GM12878 (cell line): ENCODE results near the gene CDC16. TPM values are rescaled to one million over a fixed set of nuclear protein-coding genes. Genes with fewer than 3 reads are reported as not detected.
A peak's percentile ranks its signal among the peaks of the same experiment; 100 is the strongest.

ENCODE experiments used
- ATAC-seq: fragments of 200-7000 bp; cut with Tn5 transposase; 3 replicates; pipeline ENCODE4 v1.9.1; 2020; ENCODE audit warnings: mild to moderate bottlenecking, moderate library complexity
- BruUV-seq: library from RNA; stranded (reverse); fragments of 400-500 nt; replicated peaks from 2 replicates; lab custom pipeline; 2021; lab: Mats Ljungman, UMichigan
- CTCF ChIA-PET: fragments of 300-600 bp; sonication (Branson Sonifier 250); formaldehyde crosslinking; extraction: SDS; loops from one replicate; lab custom pipeline; 2021; ENCODE audit warnings: inconsistent platforms; lab: Yijun Ruan, JAX
- POLR2A ChIA-PET: fragments of 350-600 bp; formaldehyde crosslinking; extraction: SDS; loops from one replicate; lab custom pipeline; 2021; ENCODE audit warnings: inconsistent platforms; lab: Charles Lee
- RAD21 ChIA-PET: fragments of 300-600 bp; sonication (Branson Sonifier 250); formaldehyde crosslinking; loops from one replicate; lab custom pipeline; 2023; ENCODE audit warnings: antibody characterized with exemption; ENCODE audit not compliant: unreplicated experiment; lab: Charles Lee
- SMC1A ChIA-PET: fragments of 300-600 bp; sonication (Branson Sonifier 250); formaldehyde crosslinking; loops from one replicate; lab custom pipeline; 2023; ENCODE audit not compliant: unreplicated experiment, uncharacterized antibody; lab: Charles Lee
- DNase-seq: peaks from one replicate; pipeline ENCODE4 v3.0.0-alpha.2; 2011; ENCODE audit warnings: low read depth, low spot score
- FAIRE-seq: peaks from 3 replicates; lab custom pipeline; 2011; peaks lifted over from hg19 to GRCh38; lab: Jason Lieb, UNC
- H2AFZ ChIP-seq: 2 replicates; pipeline ENCODE4 v1.6.0; 2011; ENCODE audit warnings: low read depth, low read length, control low read depth; ENCODE audit not compliant: control insufficient read depth
- H3K27ac ChIP-seq: 2 replicates; pipeline ENCODE4 v1.5.1; 2011; ENCODE audit warnings: control low read depth; ENCODE audit not compliant: control insufficient read depth, insufficient read depth
- H3K27me3 ChIP-seq, 2 experiments: replicated peaks in 1 of 2; 2 replicates each; pipeline versions ENCODE4 v1.6.0 to v1.6.1; 2011; ENCODE audit warnings: low read length in 1 of 2; ENCODE audit not compliant: control insufficient read depth in 2 of 2, insufficient read depth in 2 of 2
- H3K36me3 ChIP-seq, 2 experiments: 2 replicates each; pipeline ENCODE4 v1.5.1; 2011; ENCODE audit warnings: low read length in 1 of 2; ENCODE audit not compliant: control insufficient read depth in 2 of 2, insufficient read depth in 2 of 2
- H3K4me1 ChIP-seq: 2 replicates; pipeline ENCODE4 v1.6.1; 2011; ENCODE audit warnings: mild to moderate bottlenecking, low read length, moderate library complexity, mixed read lengths; ENCODE audit not compliant: control insufficient read depth, insufficient read depth
- H3K4me2 ChIP-seq: 2 replicates; pipeline ENCODE4 v1.6.0; 2011; ENCODE audit warnings: control low read depth; ENCODE audit not compliant: control insufficient read depth, insufficient read depth
- H3K4me3 ChIP-seq: fragments of 200-600 bp; sonication (generic); 2 replicates; pipeline ENCODE4 v1.5.1; 2016
- H3K79me2 ChIP-seq: 2 replicates; pipeline ENCODE4 v1.6.0; 2011; ENCODE audit warnings: low read length; ENCODE audit not compliant: control insufficient read depth, insufficient read depth
- H3K9ac ChIP-seq: 2 replicates; pipeline ENCODE4 v1.8.0; 2011; ENCODE audit warnings: low read length, control low read depth, mixed read lengths; ENCODE audit not compliant: control insufficient read depth, insufficient read depth
- H3K9me3 ChIP-seq: replicated peaks from 3 replicates; pipeline ENCODE4 v1.5.1; 2011; ENCODE audit warnings: mild to moderate bottlenecking, low read length; ENCODE audit not compliant: control insufficient read depth, insufficient read depth
- H4K20me1 ChIP-seq: 2 replicates; pipeline ENCODE4 v1.6.0; 2011; ENCODE audit not compliant: control insufficient read depth, insufficient read depth
- BRCA1 ChIP-seq: IDR thresholded peaks from 2 replicates; pipeline ENCODE4 v1.6.1; 2011; ENCODE audit warnings: low read depth, low read length, improper control_type of control experiment
- CEBPB ChIP-seq, 2 experiments: fragments of 150-350 bp in 1 of 2; IDR thresholded peaks; 2 replicates each; pipeline ENCODE4 v1.6.1; 2012 to 2014; ENCODE audit warnings: low read depth in 2 of 2, low read length in 2 of 2, borderline replicate concordance in 1 of 2, inconsistent platforms in 1 of 2
- FOS ChIP-seq: IDR thresholded peaks from 3 replicates; pipeline ENCODE4 v1.6.1; 2011; ENCODE audit warnings: borderline replicate concordance; ENCODE audit not compliant: insufficient read length; ENCODE audit errors: extremely low read depth
- GATAD2B ChIP-seq: fragments of 450-650 bp; conservative IDR thresholded peaks from 2 replicates; pipeline ENCODE4 v1.6.1; 2017; ENCODE audit warnings: low read depth, mild to moderate bottlenecking, moderate library complexity
- HDAC2 ChIP-seq: fragments of 200-600 bp; sonication (generic); IDR thresholded peaks from 2 replicates; pipeline ENCODE4 v1.6.1; 2017
- IKZF1 ChIP-seq: fragments of 450-650 bp; conservative IDR thresholded peaks from 2 replicates; pipeline ENCODE4 v1.6.1; 2017; ENCODE audit warnings: antibody characterized with exemption, mild to moderate bottlenecking
- JUNB ChIP-seq: IDR thresholded peaks from 2 replicates; pipeline ENCODE4 v1.6.1; 2016; ENCODE audit warnings: antibody characterized with exemption, mild to moderate bottlenecking
- JUND ChIP-seq: IDR thresholded peaks from 2 replicates; pipeline ENCODE4 v1.6.1; 2012; ENCODE audit warnings: low read depth, mild to moderate bottlenecking, low read length, improper control_type of control experiment, moderate library complexity
- PML ChIP-seq: IDR thresholded peaks from 2 replicates; pipeline ENCODE4 v1.6.1; 2012; ENCODE audit warnings: low read length, inconsistent platforms
- POLR2AphosphoS2 ChIP-seq: IDR thresholded peaks from 2 replicates; pipeline ENCODE4 v1.6.1; 2011; ENCODE audit warnings: low read depth, mild to moderate bottlenecking, low read length, improper control_type of control experiment, moderate library complexity
- SMAD5 ChIP-seq: IDR thresholded peaks from 2 replicates; pipeline ENCODE4 v1.6.1; 2016; ENCODE audit warnings: antibody characterized with exemption, low read depth
- SMC3 ChIP-seq: IDR thresholded peaks from 2 replicates; pipeline ENCODE4 v1.6.1; 2011; ENCODE audit warnings: low read length, improper control_type of control experiment, borderline replicate concordance
- SRF ChIP-seq, 2 experiments: IDR thresholded peaks; 2 replicates each; pipeline ENCODE4 v1.6.1; 2011; ENCODE audit warnings: low read depth in 2 of 2, low read length in 2 of 2, mild to moderate bottlenecking in 1 of 2, moderate library complexity in 1 of 2
- TBL1XR1 ChIP-seq: IDR thresholded peaks from 2 replicates; pipeline ENCODE4 v1.6.1; 2012; ENCODE audit warnings: low read depth, low read length, improper control_type of control experiment
- WRNIP1 ChIP-seq: IDR thresholded peaks from 2 replicates; pipeline ENCODE4 v1.6.1; 2011; ENCODE audit warnings: low read depth, low read length, improper control_type of control experiment, borderline replicate concordance
- YY1 ChIP-seq: IDR thresholded peaks from 2 replicates; pipeline ENCODE4 v1.6.1; 2011; ENCODE audit warnings: low read depth, mild to moderate bottlenecking, low read length
- ZSCAN29 ChIP-seq: fragments of 450-650 bp; IDR thresholded peaks from 2 replicates; pipeline ENCODE4 v1.6.1; 2017; ENCODE audit warnings: mild to moderate bottlenecking, moderate library complexity
- WGBS: methylation state at CpG from one replicate; pipeline ENCODE4 v1.1.6; 2016; ENCODE audit warnings: low lambda C conversion rate; ENCODE audit not compliant: insufficient replicate concordance, insufficient coverage; ENCODE audit errors: missing lambda C conversion rate; 5-methylcytosine and 5-hydroxymethylcytosine counted together
- in situ Hi-C: fragments of 300-500 bp; cut with MboI; formaldehyde crosslinking; loops from 9 replicates; pipeline ENCODE4 v1.14.3; 2018; ENCODE audit warnings: mixed read lengths
- intact Hi-C: fragments of 100-400 bp; cut with micrococcal nuclease; formaldehyde crosslinking; loops from one replicate; pipeline ENCODE4 v1.14.2; 2022; ENCODE audit not compliant: unreplicated experiment
- polyA plus RNA-seq, 11 experiments: library from polyadenylated mRNA; depleted of rRNA in 4 of 11; unstranded in 6 of 11; stranded (reverse) in 5 of 11; fragments of >200 nt; fragmentation: Nextera tagmentation in 4 of 11; fragmentation: Illumina TruSeq in 1 of 11; extraction: Ambion mirVana in 4 of 11; extraction: Trizol in 1 of 11; gene quantifications; 1 replicate in 1 of 11; 2 replicates in 10 of 11; pipeline versions ENCODE4 v1.2.1 to v1.2.3, GENCODE V29; 2011 to 2016; ENCODE audit warnings: inconsistent platforms in 2 of 11, missing spikeins in 2 of 11, low read depth in 1 of 11
- total RNA-seq, 4 experiments: library from RNA; depleted of rRNA in 3 of 4; stranded (reverse); fragments of >200 nt in 3 of 4; fragmentation: Illumina TruSeq in 1 of 4; extraction: Trizol in 1 of 4; gene quantifications; 2 replicates each; pipeline versions ENCODE4 v1.2.1 to v1.2.3, GENCODE V29; 2013 to 2021
- TF ChIP-seq, protein P1 (sequence below): IDR thresholded peaks from 2 replicates; pipeline ENCODE4 v1.6.1; 2011; ENCODE audit warnings: borderline replicate concordance, low read depth, mild to moderate bottlenecking, moderate library complexity, mixed read lengths, low read length; ENCODE audit not compliant: insufficient read depth; ENCODE audit errors: extremely low read length
- TF ChIP-seq, protein P2 (sequence below): fragments of 450-650 bp; IDR thresholded peaks from 2 replicates; pipeline ENCODE4 v1.6.1; 2017; ENCODE audit warnings: mild to moderate bottlenecking

The CDC16 gene
- total and polyA plus RNA-seq, 10 of the 15 experiments (the other 5 are each of a cell fraction or from before 2014, with no cell fraction given), result 15.4 to 92.9 (median 31.4) TPM

GRCh38 chr13:114279758-114280355, 45.2 kb downstream of the CDC16 start:
- BruUV-seq, result no TSS peak
- Histone ChIP-seq H3K79me2 (peaks cover 25% of the 10 kb centered on the region), H3K27me3 (no peaks in the 10 kb centered on the region), H3K36me3 (peaks cover 0 to 4% of the 10 kb centered on the region in 2 experiments; a peak in 3 of 4 replicates), H4K20me1 (no peaks in the 10 kb centered on the region), H3K9me3 (no peaks in the 10 kb centered on the region), H2AFZ (no peak overlapping the region; the same call in 1 of the 2 replicates), H3K4me1 (peaks cover 6% of the 10 kb centered on the region), H3K27ac (peak overlapping the region; percentile 97), H3K4me2 (peak overlapping the region; percentile 77; the same call in 1 of the 2 replicates), H3K4me3 (no peak overlapping the region), H3K9ac (peak overlapping the region; percentile 94)
- RAD21 ChIA-PET, result interaction anchor here (1.0 to 3.5 kb wide), 4 partner anchors 32 to 63 kb away, joined by 3 to 24 read pairs (median 5); partner anchors contain the start of gene CHAMP1
- POLR2A ChIA-PET, result interaction anchor here (0.7 to 4.0 kb wide), 6 partner anchors 9 to 55 kb away, joined by 3 to 39 read pairs (median 4); partner anchors contain the start of gene CHAMP1
- WGBS, result 97% methylated on average over 2 of the region's 2 CpGs
- CTCF ChIA-PET, result interaction anchor here (0.9 to 2.7 kb wide), 10 partner anchors 21 to 71 kb away, joined by 3 to 13 read pairs (median 4); no protein-coding TSS in a partner anchor
- DNase-seq (no peak), ATAC-seq (no peak), FAIRE-seq (no peak)
- TF ChIP-seq CEBPB (IDR thresholded peaks at IDR 0.05; ENCODE audit: borderline replicate concordance in 1 of 2, low read depth in 2 of 2, low read length in 2 of 2) (no peak), HDAC2 (no peak), FOS (no peak), BRCA1 (no peak), GATAD2B (no peak), YY1 (no peak), SMC3 (no peak), JUND (no peak), ZSCAN29 (no peak), WRNIP1 (no peak), POLR2AphosphoS2 (no peak), PML (no peak), SRF (IDR thresholded peaks at IDR 0.05; ENCODE audit: low read depth in 2 of 2, low read length in 2 of 2) (no peak), JUNB (no peak), SMAD5 (no peak), TBL1XR1 (no peak), IKZF1 (no peak)
- TF ChIP-seq, protein P1, sequence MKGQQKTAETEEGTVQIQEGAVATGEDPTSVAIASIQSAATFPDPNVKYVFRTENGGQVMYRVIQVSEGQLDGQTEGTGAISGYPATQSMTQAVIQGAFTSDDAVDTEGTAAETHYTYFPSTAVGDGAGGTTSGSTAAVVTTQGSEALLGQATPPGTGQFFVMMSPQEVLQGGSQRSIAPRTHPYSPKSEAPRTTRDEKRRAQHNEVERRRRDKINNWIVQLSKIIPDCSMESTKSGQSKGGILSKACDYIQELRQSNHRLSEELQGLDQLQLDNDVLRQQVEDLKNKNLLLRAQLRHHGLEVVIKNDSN, result no peak
- TF ChIP-seq, protein P2, sequence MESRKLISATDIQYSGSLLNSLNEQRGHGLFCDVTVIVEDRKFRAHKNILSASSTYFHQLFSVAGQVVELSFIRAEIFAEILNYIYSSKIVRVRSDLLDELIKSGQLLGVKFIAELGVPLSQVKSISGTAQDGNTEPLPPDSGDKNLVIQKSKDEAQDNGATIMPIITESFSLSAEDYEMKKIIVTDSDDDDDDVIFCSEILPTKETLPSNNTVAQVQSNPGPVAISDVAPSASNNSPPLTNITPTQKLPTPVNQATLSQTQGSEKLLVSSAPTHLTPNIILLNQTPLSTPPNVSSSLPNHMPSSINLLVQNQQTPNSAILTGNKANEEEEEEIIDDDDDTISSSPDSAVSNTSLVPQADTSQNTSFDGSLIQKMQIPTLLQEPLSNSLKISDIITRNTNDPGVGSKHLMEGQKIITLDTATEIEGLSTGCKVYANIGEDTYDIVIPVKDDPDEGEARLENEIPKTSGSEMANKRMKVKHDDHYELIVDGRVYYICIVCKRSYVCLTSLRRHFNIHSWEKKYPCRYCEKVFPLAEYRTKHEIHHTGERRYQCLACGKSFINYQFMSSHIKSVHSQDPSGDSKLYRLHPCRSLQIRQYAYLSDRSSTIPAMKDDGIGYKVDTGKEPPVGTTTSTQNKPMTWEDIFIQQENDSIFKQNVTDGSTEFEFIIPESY, result no peak
- intact Hi-C loops (loop anchor here (2.0 kb wide), 1 partner anchor 45 kb away; the partner anchor contains the start of gene CDC16), in situ Hi-C loops (no loop called here)
- SMC1A ChIA-PET, result interaction anchor here (0.7 to 2.5 kb wide), 12 partner anchors 10 to 61 kb away, joined by 3 to 27 read pairs (median 3); partner anchors contain the start of genes CDC16 and CHAMP1
